ENCODE results near the gene C1orf21. TPM values are rescaled to one million over a fixed set of nuclear protein-coding genes. Genes with fewer than 3 reads are reported as not detected.

C1orf21 gene
- total and polyA plus RNA-seq, 7 experiments from 2014 or later, result 0.46 to 8.5 (median 1.7) TPM; not detected in 2

GRCh38 chr1:184520336-184520735 lies 133.5 kb downstream of the C1orf21 start:
- DNase-seq (no peak), ATAC-seq (no peak)
- Histone ChIP-seq H3K9me3 (ENCODE audit: control insufficient read depth in 2 of 3, low read length in 3 of 3) (no peaks in the 10 kb centered on the region), H3K4me3 (ENCODE audit: low read length) (no peak overlapping the region), H3K27ac (ENCODE audit: low read depth, low read length) (no peak overlapping the region), H3K4me1 (ENCODE audit: control insufficient read depth in 2 of 2, insufficient read depth in 2 of 2, low read length in 2 of 2) (no peaks in the 10 kb centered on the region), H3K27me3 (ENCODE audit: control insufficient read depth in 2 of 2, insufficient read depth in 2 of 2, low read length in 2 of 2) (no peaks in the 10 kb centered on the region), H3K36me3 (ENCODE audit: control insufficient read depth in 2 of 3, insufficient read depth in 3 of 3, low read length in 3 of 3) (no peaks in the 10 kb centered on the region)
- POLR2A ChIA-PET, result no interaction called here
- peaks cover 0 to 2% (median 0%) of the 10 kb centered on the region in 11 donors for H3K9me3 Mint-ChIP-seq
- no peak overlapping the region for H3K4me3 Mint-ChIP-seq
- peaks cover 0 to 11% (median 6%) of the 10 kb centered on the region in 5 donors for H3K27me3 Mint-ChIP-seq
- intact Hi-C loops (cut with micrococcal nuclease), result no loop called here
- H3K4me1 Mint-ChIP-seq, result peaks cover 0 to 1% (median 0%) of the 10 kb centered on the region in 7 donors
- H3K27ac Mint-ChIP-seq, result no peak overlapping the region
- H3K36me3 Mint-ChIP-seq, result no peaks in the 10 kb centered on the region
- CTCF ChIA-PET, result no interaction called here

- H3K27me3 Mint-ChIP-seq, result peaks cover 0 to 6% (median 4%) of the 10 kb centered on the region in 5 donors
- no peak for ATAC-seq
- H3K36me3 ChIP-seq (ENCODE audit: control insufficient read depth in 2 of 3, insufficient read depth in 3 of 3, low read length in 3 of 3), result no peaks in the 10 kb centered on the region
Observed at GRCh38 chr1:184524248-184524647, 137.4 kb downstream of the C1orf21 start.

DNA sequence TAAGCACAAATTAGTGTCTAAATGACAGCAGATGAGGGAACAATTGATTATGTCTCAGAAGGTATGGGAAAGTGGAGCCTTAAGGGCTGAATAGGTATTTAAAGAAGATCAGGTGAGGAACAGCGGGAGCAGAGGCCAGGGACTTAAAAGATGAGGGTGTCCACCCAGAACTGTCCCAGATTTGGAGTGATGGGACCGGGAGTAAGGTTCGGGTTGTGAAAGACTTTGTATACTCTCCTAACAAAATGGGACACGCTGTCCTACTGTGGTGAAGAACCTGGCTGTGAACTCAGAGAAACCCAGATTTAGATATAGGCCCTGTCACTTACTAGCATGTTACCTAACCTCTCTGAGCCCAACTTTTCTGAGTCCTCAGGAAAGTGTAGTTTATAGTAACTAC lies 140.6 kb downstream of the C1orf21 start:
- Mint-ChIP-seq H3K4me1 (no peaks in the 10 kb centered on the region), H3K27ac (no peak overlapping the region), H3K27me3 (peaks cover 5 to 17% (median 8%) of the 10 kb centered on the region in 5 donors), H3K9me3 (peaks cover 0 to 4% (median 0%) of the 10 kb centered on the region in 11 donors), H3K36me3 (no peaks in the 10 kb centered on the region), H3K4me3 (no peak overlapping the region)
- ChIA-PET CTCF (no interaction called here), POLR2A (no interaction called here)
- no peaks in the 10 kb centered on the region for H3K27me3 ChIP-seq (ENCODE audit: control insufficient read depth in 2 of 2, insufficient read depth in 2 of 2, low read length in 2 of 2)
- H3K9me3 ChIP-seq (ENCODE audit: control insufficient read depth in 2 of 3, low read length in 3 of 3), result no peaks in the 10 kb centered on the region
- H3K36me3 ChIP-seq (ENCODE audit: control insufficient read depth in 2 of 3, insufficient read depth in 3 of 3, low read length in 3 of 3), result no peaks in the 10 kb centered on the region
- DNase-seq, result no peak
- intact Hi-C loops (cut with micrococcal nuclease), result no loop called here
- no peaks in the 10 kb centered on the region for H3K4me1 ChIP-seq (ENCODE audit: control insufficient read depth in 2 of 2, insufficient read depth in 2 of 2, low read length in 2 of 2)
- ATAC-seq, result no peak
- no peak overlapping the region for H3K27ac ChIP-seq (ENCODE audit: low read depth, low read length)
- H3K4me3 ChIP-seq (ENCODE audit: low read length), result no peak overlapping the region

More at GRCh38 chr1:184524248-184524647, 137.4 kb downstream of the C1orf21 start:
- no peak for DNase-seq
- H3K9me3 Mint-ChIP-seq, result no peaks in the 10 kb centered on the region
- H3K27ac Mint-ChIP-seq, result no peak overlapping the region
- CTCF ChIA-PET, result no interaction called here
- H3K9me3 ChIP-seq (ENCODE audit: control insufficient read depth in 2 of 3, low read length in 3 of 3), result no peaks in the 10 kb centered on the region
- no peak overlapping the region for H3K4me3 ChIP-seq (ENCODE audit: low read length)
- H3K27ac ChIP-seq (ENCODE audit: low read depth, low read length), result no peak overlapping the region
- intact Hi-C loops (cut with micrococcal nuclease), result no loop called here
- H3K4me3 Mint-ChIP-seq, result no peak overlapping the region
- H3K36me3 Mint-ChIP-seq, result no peaks in the 10 kb centered on the region
- no peaks in the 10 kb centered on the region for H3K27me3 ChIP-seq (ENCODE audit: control insufficient read depth in 2 of 2, insufficient read depth in 2 of 2, low read length in 2 of 2)
- H3K4me1 ChIP-seq (ENCODE audit: control insufficient read depth in 2 of 2, insufficient read depth in 2 of 2, low read length in 2 of 2), result no peaks in the 10 kb centered on the region
- POLR2A ChIA-PET, result no interaction called here
- no peaks in the 10 kb centered on the region for H3K4me1 Mint-ChIP-seq

GRCh38 chr1:184530226-184530625 lies 143.4 kb downstream of the C1orf21 start:
- H3K36me3 ChIP-seq (ENCODE audit: control insufficient read depth in 2 of 3, insufficient read depth in 3 of 3, low read length in 3 of 3), result no peaks in the 10 kb centered on the region
- H3K9me3 Mint-ChIP-seq, result peaks cover 0 to 9% (median 3%) of the 10 kb centered on the region in 11 donors
- peaks cover 0 to 4% (median 0%) of the 10 kb centered on the region in 5 donors for H3K36me3 Mint-ChIP-seq
- no peaks in the 10 kb centered on the region for H3K27me3 ChIP-seq (ENCODE audit: control insufficient read depth in 2 of 2, insufficient read depth in 2 of 2, low read length in 2 of 2)
- no peak overlapping the region for H3K27ac Mint-ChIP-seq
- no peak for ATAC-seq
- no peak for DNase-seq
- POLR2A ChIA-PET, result no interaction called here
- CTCF ChIA-PET, result no interaction called here
- no peaks in the 10 kb centered on the region for H3K4me1 ChIP-seq (ENCODE audit: control insufficient read depth in 2 of 2, insufficient read depth in 2 of 2, low read length in 2 of 2)
- no peak overlapping the region for H3K4me3 Mint-ChIP-seq
- H3K4me3 ChIP-seq (ENCODE audit: low read length), result no peak overlapping the region
- peaks cover 8 to 27% (median 16%) of the 10 kb centered on the region in 5 donors for H3K27me3 Mint-ChIP-seq
- intact Hi-C loops (cut with micrococcal nuclease), result no loop called here
- H3K27ac ChIP-seq (ENCODE audit: low read depth, low read length), result no peak overlapping the region
- peaks cover 0 to 6% (median 0%) of the 10 kb centered on the region in 7 donors for H3K4me1 Mint-ChIP-seq
- H3K9me3 ChIP-seq (ENCODE audit: control insufficient read depth in 2 of 3, low read length in 3 of 3), result no peaks in the 10 kb centered on the region

GRCh38 chr1:184531296-184531695 lies 144.5 kb downstream of the C1orf21 start:
- intact Hi-C loops (cut with micrococcal nuclease), result no loop called here
- ATAC-seq, result no peak
- DNase-seq, result no peak
- Histone ChIP-seq H3K36me3 (ENCODE audit: control insufficient read depth in 2 of 3, insufficient read depth in 3 of 3, low read length in 3 of 3) (no peaks in the 10 kb centered on the region), H3K27ac (ENCODE audit: low read depth, low read length) (no peak overlapping the region), H3K4me1 (ENCODE audit: control insufficient read depth in 2 of 2, insufficient read depth in 2 of 2, low read length in 2 of 2) (no peaks in the 10 kb centered on the region), H3K27me3 (ENCODE audit: control insufficient read depth in 2 of 2, insufficient read depth in 2 of 2, low read length in 2 of 2) (no peaks in the 10 kb centered on the region), H3K4me3 (ENCODE audit: low read length) (no peak overlapping the region), H3K9me3 (ENCODE audit: control insufficient read depth in 2 of 3, low read length in 3 of 3) (peaks cover 0 to 3% (median 0%) of the 10 kb centered on the region in 3 experiments)
- CTCF ChIA-PET, result no interaction called here
- Mint-ChIP-seq H3K27me3 (peaks cover 6 to 27% (median 15%) of the 10 kb centered on the region in 5 donors), H3K4me3 (no peak overlapping the region), H3K4me1 (peaks cover 0 to 6% (median 0%) of the 10 kb centered on the region in 7 donors), H3K9me3 (peaks cover 0 to 16% (median 3%) of the 10 kb centered on the region in 11 donors), H3K27ac (no peak overlapping the region), H3K36me3 (peaks cover 0 to 4% (median 0%) of the 10 kb centered on the region in 5 donors)
- POLR2A ChIA-PET, result no interaction called here

DNA sequence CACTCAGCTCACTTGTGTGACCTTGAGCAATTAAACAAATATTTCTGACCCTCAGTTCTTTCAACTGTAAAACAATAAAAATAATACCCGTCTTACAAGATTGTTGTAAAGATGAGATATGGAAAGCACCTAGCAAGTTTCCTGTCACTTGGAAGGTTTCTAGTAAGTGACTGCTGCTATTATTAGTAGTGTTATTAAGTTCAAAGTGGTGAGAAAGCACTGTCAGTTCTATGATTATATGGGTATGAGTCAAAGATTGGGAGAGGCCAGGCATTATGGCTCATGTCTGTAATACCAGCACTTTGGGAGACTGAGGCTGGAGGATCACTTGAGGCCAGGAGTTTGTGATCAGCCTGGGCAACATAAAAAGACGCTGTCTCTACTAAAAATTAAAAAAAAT lies 145.4 kb downstream of the C1orf21 start:
- Histone ChIP-seq H3K27ac (ENCODE audit: low read depth, low read length) (no peak overlapping the region), H3K9me3 (ENCODE audit: control insufficient read depth in 2 of 3, low read length in 3 of 3) (peaks cover 0 to 4% (median 0%) of the 10 kb centered on the region in 3 experiments), H3K36me3 (ENCODE audit: control insufficient read depth in 2 of 3, insufficient read depth in 3 of 3, low read length in 3 of 3) (no peaks in the 10 kb centered on the region), H3K4me3 (ENCODE audit: low read length) (no peak overlapping the region), H3K27me3 (ENCODE audit: control insufficient read depth in 2 of 2, insufficient read depth in 2 of 2, low read length in 2 of 2) (no peaks in the 10 kb centered on the region), H3K4me1 (ENCODE audit: control insufficient read depth in 2 of 2, insufficient read depth in 2 of 2, low read length in 2 of 2) (no peaks in the 10 kb centered on the region)
- no peak for ATAC-seq
- intact Hi-C loops (cut with micrococcal nuclease), result no loop called here
- Mint-ChIP-seq H3K36me3 (peaks cover 0 to 4% (median 0%) of the 10 kb centered on the region in 5 donors), H3K4me3 (no peak overlapping the region), H3K27ac (no peak overlapping the region), H3K4me1 (peaks cover 0 to 7% (median 0%) of the 10 kb centered on the region in 7 donors), H3K27me3 (peaks cover 6 to 27% (median 15%) of the 10 kb centered on the region in 5 donors), H3K9me3 (peaks cover 0 to 23% (median 3%) of the 10 kb centered on the region in 11 donors)
- POLR2A ChIA-PET, result no interaction called here
- DNase-seq, result no peak
- CTCF ChIA-PET, result no interaction called here

DNA sequence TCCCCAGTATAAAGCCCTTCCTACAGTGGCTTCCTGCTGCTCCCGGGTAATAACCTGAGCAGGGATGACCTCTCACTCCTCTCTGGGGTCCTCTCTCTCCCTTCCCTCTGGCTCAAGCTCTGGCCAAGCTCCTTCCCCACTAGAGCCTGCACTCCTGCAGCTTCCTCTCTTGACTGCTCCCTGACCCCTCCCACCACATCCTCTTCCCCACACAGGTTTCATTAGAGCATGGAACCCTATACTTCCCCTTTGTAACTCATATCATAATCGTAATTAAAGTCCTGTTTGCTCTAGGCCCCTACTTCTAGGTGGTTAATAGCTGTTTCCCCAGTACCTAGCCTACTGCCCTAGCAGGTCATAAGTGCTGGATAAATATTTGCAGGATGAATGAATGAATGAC lies 146.2 kb downstream of the C1orf21 start:
- ChIA-PET POLR2A (no interaction called here), CTCF (no interaction called here)
- Histone ChIP-seq H3K27me3 (ENCODE audit: control insufficient read depth in 2 of 2, insufficient read depth in 2 of 2, low read length in 2 of 2) (no peaks in the 10 kb centered on the region), H3K4me1 (ENCODE audit: control insufficient read depth in 2 of 2, insufficient read depth in 2 of 2, low read length in 2 of 2) (no peaks in the 10 kb centered on the region), H3K9me3 (ENCODE audit: control insufficient read depth in 2 of 3, low read length in 3 of 3) (peaks cover 0 to 4% (median 0%) of the 10 kb centered on the region in 3 experiments), H3K27ac (ENCODE audit: low read depth, low read length) (no peak overlapping the region), H3K36me3 (ENCODE audit: control insufficient read depth in 2 of 3, insufficient read depth in 3 of 3, low read length in 3 of 3) (no peaks in the 10 kb centered on the region), H3K4me3 (ENCODE audit: low read length) (no peak overlapping the region)
- Mint-ChIP-seq H3K27ac (no peak overlapping the region), H3K4me3 (no peak overlapping the region), H3K27me3 (peaks cover 6 to 27% (median 15%) of the 10 kb centered on the region in 5 donors), H3K36me3 (peaks cover 0 to 4% (median 0%) of the 10 kb centered on the region in 5 donors), H3K4me1 (peaks cover 0 to 8% (median 0%) of the 10 kb centered on the region in 7 donors), H3K9me3 (peaks cover under 1 to 28% (median 3%) of the 10 kb centered on the region in 11 donors)
- intact Hi-C loops (cut with micrococcal nuclease), result no loop called here
- DNase-seq (no peak), ATAC-seq (peak; percentile 64)
